CD4-positive, alpha-beta T cell treated with Interleukin-15 for 1 hour (primary cell): Measurements from ENCODE around the gene RBM33.

Source experiments
- DNase-seq: peaks from one replicate; pipeline ENCODE4 v3.0.0-alpha.2; 2020

Gene RBM33

DNA sequence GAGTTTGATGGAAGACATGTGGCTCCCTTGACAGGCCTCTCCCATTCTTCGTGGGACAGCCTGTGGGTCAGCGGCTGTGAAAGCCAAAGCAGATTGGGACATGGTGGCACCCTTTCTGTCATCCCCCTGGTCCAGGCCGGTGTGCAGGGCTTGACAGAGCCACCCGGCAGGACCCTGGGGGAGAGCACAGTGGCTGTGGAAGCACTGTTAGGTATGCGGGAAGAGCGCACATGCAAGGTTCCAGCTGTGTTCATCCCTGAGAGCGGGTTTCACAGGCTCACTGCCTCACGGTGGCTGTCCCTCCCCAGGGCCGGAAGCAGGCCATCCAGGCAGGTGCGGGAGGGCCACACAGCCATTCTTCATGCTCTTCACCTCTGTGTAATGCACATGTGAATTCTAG lies 138.0 kb downstream of the RBM33 start:
- no peak for DNase-seq

DNA sequence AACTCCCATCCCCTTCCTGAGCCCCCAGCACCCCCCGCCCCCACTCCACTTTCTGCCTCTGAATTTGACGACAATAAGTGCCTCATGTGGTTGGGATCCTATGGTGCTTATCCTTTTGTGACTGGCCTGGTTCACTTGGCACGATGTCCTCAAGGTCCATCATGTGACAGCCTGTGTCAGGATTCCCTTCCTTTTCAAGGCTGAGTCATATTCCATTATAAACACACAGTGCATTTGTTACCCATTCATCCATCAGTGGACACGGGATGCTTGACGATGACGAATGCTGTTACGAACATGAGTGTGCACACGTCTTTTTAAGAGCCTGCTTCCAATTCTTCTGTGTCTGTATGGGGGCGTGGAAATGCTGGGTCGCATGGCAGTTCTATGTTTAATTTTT lies 141.1 kb downstream of the RBM33 start:
- no peak for DNase-seq

DNA sequence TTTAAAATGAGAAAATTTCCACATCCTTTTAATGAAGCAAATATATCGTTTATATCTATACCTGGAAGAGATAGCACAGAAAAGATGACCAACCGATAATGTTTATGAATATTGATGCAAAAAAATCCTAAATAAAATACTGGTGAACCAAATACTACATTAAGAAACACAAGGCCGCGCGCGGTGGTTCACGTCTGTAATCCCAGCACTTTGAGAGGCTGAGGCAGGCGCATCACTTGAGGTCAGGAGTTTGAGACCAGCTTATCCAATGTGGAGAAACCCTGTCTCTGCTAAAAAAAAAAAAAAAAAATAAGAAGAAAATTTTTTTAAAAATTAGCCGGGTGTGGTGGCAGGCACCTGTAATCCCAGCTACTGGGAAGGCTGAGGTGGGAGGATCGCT lies 142.0 kb downstream of the RBM33 start:
- no peak for DNase-seq

DNA sequence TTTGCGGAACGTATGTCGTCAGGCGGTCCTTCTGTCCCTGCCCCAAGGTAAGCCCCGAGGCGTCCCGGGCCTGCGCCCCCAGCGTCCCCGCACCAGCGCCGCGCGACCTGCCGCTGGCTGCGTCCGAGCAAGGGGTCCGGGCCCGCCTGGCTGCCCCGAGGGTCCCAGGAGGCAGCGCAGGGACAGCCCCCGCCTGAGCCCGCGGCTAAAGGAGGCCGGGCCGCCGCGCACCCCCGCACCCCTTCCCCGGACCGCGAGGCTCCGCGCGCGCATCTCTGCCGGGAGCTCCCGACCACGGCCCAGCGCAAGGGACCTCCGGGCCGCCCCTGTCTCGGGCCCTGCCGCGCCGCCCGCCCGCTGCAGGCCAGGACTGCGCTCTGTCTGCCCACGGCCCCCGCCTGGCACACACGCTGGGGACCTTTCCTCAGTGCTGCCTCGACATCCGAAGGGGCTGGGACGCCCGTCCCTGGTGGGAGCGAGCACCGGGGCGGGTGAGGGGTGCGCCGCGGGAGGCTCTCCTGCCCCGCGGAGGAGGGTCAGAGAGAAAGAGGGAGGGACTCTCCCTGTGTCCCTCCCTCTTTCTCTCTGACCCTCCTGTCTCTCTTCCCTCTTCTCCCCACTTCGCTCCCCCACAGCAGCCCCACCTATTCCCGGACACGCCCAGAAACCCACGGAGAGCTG lies 142.8 kb downstream of the RBM33 start:
- no peak for DNase-seq

DNA sequence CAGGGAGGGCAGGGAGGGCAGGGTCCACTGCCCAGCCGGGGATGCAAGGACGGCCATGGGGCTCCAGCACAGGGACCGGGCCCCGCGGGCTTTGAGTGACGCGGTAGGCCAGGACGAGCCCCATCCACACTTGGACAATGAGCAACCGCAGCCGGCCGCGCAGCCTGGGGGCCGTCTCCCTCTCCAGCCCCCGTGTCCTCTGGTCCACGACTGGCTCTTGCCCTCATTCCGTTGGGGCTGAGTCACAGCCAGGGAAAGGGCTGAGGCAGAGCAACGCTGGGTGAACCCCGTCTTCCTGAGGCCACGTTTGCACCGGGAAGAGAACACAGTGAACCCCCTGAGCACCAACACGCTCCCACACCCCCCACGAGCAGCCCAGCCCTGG lies 144.1 kb downstream of the RBM33 start:
- no peak for DNase-seq

DNA sequence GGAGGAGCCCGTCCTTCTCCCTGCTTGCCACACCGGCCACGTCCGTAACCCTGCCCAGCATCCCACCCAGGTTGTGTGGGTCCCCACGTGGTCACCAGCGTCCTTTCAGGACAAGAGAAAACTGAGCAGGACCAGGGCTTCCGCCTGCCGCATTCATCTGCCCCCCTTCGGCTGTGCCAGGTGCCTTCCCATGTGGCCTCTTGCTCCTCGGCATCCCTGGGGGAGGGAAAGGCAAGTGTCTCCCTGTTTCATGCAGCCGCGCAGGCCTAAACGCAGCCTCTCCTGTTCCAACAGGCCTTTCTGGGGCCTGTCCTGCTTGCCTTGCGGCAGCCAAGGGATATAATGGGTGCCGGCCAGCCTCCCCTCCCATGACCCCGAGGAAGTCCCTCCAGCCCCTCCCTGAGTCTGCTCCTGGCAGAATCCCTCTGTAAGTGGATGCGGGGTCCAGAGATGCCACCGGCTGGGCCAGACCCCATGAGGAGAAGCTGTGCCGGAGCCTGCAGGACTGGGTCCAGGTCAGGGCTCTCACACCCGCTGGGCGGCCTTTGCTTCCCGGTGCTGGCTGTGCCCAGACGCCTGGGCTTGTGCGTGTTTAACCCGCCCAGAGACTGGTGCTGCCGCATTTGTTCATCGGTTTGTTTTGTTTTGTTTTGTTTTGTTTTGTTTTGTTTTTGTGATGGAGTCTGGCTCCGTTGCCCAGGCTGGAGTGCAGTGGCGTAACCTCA lies 144.7 kb downstream of the RBM33 start:
- DNase-seq: no peak

DNA sequence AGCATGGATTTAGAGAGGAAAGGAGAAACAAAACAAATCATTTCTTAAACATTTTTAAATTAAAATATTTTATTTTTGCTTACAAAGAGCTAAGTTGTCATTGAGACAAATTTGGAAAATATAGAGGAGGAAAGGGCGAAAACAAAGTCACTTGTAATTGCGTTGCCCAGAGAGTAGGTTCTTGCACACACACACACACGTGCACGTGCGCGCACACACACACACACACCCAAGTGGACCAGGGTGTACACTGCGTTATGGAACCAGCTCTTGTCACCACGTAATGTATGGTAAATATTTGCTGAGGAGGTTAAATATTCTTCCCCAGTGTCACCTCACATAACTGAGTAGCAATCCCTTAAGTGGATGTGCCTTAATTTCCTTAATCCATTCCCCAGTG lies 146.2 kb downstream of the RBM33 start:
- no peak for DNase-seq

DNA sequence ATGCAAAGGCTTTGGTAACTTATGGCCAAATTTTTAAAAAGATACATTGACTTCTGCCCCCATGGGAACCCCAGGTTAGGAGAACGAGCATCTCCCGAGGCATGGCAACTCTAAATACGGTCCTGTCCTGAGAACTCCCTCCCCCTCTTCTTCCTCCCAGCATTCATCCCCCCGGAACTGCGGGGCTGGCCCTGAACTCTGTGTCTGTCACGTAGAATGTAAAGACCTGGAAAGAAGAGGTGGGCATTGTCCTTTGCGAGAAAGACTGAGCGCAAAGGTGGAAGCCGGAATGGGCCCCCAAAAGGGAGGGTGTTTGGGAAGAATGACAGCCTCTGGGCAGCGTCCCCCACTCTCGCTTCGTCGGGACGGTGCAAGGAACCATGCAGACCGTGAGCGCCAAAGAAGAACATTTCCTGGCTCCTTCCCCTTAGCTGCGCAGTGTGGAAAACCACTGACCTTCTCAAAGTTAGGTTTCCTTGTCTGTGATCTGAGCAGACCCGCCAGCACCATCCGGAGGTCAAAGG lies 146.8 kb downstream of the RBM33 start:
- DNase-seq: no peak

DNA sequence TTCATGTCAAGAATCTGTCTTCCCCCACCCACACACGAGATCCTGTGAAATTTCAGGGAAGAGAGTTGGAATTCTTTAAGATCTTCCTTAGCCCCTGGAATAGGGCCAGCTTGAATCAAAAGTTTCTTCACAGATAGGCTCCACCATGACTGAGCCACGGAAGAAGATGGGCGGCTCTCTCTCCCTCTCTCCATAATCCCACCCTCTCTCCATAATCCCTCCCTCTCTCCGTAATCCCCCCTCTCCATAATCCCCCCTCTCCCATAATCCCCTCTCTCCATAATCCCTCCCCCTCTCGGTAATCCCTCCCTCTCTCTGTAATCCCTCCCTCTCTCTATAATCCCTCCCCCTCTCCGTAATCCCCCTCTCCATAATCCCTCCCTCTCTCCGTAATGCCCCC lies 147.4 kb downstream of the RBM33 start:
- DNase-seq: no peak

DNA sequence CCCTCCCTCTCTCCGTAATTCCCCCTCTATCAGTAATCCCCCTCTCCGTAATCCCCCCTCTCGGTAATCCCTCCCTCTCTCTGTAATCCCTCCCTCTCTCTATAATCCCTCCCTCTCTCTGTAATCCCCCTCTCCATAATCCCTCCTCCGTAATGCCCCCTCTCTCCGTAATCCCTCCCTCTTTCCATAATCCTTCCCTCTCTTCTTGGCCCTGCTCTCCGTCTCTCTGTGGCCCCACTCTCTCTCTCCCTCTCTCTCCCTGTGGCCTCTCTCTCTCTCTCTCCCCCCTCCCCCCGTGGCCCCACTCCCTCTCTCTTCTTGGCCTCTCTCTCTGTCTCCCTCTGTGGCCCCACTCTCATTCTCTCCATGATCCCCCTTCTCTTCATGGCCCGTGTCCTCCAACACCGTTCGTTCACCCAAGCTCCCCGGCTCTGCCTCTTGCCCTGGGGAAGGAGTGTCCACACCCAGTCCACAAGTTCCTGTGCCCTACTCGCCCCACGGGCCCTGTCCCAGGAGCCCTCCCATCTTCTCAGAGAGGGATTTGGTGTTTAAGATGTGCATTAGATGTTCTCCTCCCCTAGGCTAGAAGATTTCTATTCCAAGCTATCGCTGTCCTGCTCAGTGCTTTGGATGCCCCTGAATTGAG lies 148.0 kb downstream of the RBM33 start:
- no peak for DNase-seq

DNA sequence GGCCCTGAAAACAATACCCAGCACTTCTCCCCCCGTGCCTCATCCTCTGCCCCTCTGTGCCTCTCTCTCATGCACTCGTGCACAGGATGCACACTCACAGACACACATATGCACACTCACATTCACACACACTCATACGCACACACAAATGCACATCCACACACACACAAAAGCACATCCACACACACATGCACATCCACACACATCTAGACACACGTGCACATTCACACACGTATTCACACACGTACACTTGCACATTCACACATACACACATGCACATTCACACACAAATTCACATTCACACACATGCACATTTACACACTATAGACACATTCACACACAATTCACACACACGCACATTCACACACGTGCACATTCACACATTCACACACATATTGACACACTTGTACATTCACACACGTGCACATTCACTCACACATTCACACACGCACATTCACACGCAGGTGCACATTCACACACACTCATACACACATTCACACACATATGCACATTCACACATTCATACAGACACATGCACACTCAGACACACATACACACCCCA lies 148.6 kb downstream of the RBM33 start:
- DNase-seq: no peak

DNA sequence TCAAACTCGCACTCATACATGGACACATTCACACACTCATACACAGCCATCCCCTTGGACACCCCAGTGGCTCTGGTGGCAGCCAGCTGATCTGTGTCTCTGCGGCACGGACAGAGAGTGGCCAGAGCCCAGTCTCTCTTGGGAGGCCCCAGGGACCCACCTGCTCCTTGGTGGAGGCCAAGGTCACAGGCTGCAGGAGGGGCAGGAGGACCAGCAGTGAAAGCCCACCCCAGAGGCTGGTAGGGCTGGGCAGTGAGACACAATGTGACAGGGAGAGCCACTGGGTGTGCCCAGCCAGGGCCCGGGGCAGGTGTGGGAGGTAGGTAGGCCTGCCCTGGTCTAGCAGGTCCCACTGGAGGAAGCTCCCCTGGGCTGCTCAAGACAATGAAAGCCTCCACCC lies 149.3 kb downstream of the RBM33 start:
- DNase-seq: no peak

DNA sequence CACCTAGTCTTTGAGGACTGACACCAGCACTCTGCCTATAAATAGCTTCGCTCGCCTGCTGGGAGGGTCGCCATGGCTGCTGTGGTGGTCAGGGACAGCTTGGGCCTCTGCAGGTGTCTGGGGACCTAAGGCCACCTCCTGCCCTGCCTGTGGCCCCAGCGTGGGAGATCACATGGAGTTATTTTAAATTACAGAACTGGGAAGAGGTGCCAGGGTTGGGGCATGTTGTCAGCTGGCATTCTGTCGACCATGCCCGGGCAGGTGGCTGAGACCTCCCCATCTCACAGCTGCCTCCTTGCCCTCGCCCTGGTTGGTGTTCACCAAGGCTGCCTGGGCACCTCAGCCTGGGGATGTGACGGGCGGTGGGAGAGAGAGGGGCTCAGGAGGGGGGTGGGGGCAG lies 149.7 kb downstream of the RBM33 start:
- DNase-seq: no peak

DNA sequence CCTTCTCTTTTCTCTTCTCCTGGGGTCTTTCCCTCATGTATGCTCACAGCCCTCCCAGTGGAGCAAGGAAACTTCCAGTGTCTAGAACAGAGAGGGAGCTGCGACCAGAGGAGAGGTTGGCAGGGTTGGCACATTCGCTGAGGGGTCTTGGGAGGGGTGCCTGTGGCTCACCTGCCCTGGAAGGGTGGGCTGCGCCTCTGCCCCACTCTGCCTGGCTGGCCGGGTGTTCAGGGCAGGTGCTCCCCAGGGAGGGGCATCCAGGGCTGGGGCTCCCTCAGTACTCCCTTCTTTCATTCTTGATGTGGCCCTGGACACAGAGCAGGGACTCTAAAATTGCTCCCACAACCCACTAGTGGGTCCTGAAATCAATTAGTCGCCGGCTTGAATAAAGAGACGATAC lies 150.9 kb downstream of the RBM33 start:
- DNase-seq: no peak

DNA sequence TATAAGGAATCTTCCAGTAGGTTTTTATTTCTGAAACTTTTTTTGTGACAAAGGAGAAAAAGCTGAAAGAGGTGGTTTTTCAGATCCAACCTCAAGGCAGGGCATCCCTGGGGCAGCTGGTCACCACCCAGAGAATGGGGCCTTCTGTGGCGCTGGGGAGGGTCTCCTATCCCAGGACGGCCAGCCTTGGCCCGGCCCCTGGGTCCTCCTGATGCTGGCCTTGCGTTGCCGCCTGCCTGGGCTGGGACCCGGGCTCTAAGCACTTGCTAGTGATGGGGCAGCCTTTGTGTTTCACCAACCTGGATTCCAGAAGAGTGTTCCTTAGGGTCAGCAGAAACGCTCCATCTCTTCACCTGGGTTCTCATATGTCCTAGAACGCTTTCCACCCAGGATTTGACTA lies 151.5 kb downstream of the RBM33 start:
- DNase-seq: no peak

DNA sequence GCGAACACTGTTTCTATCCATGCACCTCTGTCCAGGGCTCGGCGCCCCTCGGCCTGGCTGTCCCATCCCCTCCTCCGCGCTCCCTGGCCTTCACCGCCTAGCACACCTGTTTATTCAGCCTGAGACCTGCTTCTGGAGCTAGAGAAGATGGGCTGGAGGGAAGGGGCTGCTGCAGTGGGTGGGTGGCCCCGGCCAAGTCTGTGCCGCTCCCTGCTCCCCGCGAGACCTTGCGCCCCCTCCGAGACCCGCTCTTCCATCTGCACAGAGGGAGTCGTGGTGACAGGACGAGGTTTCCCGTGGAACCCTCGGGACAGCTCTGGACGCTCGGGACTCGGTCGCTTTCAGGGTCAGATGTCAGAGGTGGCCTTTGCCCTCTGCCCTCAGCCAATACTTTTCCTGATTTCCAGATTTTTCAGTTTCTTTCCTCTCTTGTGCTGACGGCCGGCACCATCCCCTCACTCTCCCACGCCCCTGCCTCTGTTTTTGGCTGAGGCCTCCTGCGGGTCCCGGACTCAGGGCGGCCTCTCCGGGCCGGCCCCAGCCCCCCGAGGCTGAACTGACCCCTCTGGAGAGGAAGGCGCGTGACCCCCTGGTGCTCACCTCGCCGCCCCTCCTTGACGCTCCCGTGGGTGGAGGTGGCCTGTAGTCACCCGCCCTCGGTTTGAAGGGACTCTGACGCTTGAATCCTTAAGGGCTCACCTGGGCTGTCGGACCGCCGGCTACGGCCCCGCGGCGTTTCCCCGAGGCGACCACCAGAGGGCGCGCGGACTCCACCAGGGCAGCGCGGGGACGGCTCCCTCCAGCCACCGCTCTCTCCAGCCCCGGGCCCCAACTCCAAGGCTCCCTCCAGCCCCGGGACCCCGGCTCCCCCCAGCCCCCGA lies 152.2 kb downstream of the RBM33 start:
- DNase-seq: peak; percentile 37

DNA sequence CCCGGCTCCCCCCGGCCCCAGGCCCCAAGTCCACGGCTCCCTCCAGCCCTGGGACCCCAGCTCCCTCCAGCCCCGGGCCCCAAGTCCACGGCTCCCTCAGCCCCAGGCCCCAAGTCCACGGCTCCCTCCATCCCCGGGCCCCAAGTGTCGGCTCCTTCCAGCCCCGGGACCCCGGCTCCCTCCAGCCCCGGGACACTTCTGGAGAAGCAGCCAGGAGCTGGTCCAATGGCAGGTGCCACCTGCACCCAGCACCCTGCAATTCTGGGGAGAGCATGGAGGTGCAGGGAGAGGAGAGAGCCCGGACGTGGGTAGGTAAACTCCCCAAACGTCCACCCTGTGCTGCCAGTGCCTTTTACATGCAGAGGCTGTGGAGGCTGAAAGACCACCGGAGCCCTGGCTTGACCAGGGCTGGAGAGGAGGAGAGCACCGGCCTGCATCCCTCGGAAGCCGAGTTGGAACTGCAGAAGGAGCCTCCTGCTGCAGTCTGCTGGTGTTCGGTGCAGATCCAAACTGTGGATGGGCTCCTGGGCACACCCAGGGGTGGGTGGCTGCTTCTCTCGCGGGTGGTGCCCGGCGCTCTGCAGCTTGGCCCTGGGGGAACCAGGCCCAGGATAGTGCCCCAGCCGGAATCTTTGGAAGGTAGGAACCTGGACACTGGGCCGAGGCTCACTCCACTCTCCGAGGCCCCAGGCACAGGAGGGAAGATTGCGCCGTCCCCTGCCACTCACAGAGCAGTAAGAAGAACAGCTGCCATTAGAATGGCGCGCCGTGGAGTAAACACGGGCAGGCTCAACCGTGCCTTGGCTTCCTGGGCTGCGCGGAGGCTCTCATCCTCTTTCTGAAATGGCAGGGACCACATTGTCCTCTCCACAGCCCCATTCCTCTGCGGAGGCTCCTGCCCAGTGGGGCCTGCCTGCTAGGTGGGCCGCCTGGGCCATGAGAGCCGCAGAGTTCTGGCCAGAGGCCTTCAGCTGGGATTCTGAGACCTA lies 153.1 kb downstream of the RBM33 start:
- no peak for DNase-seq

DNA sequence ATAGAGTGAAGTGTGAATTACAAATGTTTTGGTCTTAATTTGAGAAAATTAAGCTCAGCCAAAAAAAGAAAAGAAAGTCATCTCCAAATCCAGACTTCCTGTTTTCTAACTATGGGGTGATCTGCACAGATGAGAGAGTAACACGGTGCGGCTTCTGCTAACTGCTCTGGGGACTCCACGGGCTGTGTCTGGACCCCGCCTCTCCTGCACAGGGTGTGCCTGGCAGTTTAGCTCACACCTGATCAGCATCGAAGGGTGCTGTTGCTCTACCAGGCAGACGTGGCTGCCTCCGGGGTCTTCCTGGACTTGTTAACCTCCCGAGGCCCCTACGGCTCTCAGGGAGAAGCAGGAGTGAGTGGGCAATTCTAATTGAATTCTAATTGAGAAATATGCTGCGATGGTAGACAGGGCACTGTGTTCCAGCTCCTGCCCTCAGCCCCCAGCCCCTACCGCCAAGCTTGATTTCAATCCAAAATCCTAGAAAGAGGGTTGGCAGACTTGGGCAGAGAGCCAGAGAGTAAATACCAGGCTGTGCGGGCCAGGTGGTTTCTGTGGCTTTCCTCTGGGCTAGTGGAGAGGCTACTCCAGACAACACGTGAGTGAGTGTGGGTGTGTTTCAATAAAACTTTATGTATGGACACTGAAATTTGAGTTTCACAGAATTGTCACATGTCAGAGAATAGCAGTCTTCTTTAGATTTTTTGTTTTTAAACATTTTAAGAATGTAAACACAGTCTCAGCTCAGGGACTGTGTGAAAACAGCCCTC lies 154.4 kb downstream of the RBM33 start:
- DNase-seq: no peak

DNA sequence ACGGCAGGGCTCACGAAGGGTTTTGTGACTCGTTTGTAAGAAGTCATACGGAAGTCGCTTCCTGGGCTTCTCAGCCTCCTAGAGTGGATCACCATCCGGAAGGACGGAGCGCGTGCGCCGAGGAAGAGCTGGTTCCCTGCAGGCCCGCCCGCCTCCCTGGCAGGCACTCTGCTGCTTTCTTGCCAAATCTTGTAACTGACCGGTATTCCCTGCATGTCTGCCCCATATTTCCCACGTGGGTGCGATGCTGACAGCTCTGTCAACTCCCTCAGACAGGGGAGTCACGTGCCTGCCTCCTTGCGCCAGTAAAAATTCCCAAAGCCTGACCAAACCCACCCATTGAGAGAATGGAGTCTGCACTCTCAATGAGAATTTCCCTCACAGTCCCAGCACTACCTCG lies 155.1 kb downstream of the RBM33 start:
- DNase-seq: no peak

DNA sequence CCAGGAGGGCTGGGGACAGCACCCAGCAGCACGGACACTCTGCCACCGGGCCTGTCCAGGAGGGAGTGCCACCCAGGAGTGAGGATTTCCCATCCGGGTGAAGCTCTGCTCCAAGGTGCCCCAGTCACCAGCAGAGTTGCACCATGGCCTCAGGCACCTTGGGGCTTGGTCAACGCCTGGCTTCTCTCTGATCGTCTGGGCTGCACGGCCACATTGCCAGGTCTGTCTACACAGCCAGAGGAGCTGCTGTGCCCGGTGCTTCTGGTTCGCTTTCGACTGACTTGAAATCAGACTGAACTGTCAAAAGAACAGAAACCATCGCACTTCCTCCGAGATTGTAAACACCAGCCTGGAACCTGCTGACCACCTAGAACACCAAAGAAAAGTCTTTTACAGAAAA lies 155.8 kb downstream of the RBM33 start:
- no peak for DNase-seq
